Measurements from ENCODE around the gene GPR39.

- TF ChIP-seq EP300 (IDR thresholded peaks at IDR 0.05) (no peak), HDAC2 (IDR thresholded peaks at IDR 0.05) (no peak), BCL3 (IDR thresholded peaks at IDR 0.05) (no peak), ELK1 (IDR thresholded peaks at IDR 0.05; ENCODE audit: low read depth, low read length) (no peak), POLR2A (IDR thresholded peaks at IDR 0.05; ENCODE audit: low read length) (no peak), EHMT2 (IDR thresholded peaks at IDR 0.05; ENCODE audit: low read depth) (no peak), ZC3H11A (IDR thresholded peaks at IDR 0.05) (no peak), BHLHE40 (IDR thresholded peaks at IDR 0.05; ENCODE audit: low read depth, low read length) (no peak), CEBPB (IDR thresholded peaks at IDR 0.05) (no peak), PHF8 (IDR thresholded peaks at IDR 0.05; ENCODE audit: borderline replicate concordance, low read depth) (no peak), CHD4 (IDR thresholded peaks at IDR 0.05; ENCODE audit: borderline replicate concordance) (no peak), NFE2L2 (conservative IDR thresholded peaks at IDR 0.05; ENCODE audit: low read length) (no peak)
- TF ChIP-seq, protein P1, sequence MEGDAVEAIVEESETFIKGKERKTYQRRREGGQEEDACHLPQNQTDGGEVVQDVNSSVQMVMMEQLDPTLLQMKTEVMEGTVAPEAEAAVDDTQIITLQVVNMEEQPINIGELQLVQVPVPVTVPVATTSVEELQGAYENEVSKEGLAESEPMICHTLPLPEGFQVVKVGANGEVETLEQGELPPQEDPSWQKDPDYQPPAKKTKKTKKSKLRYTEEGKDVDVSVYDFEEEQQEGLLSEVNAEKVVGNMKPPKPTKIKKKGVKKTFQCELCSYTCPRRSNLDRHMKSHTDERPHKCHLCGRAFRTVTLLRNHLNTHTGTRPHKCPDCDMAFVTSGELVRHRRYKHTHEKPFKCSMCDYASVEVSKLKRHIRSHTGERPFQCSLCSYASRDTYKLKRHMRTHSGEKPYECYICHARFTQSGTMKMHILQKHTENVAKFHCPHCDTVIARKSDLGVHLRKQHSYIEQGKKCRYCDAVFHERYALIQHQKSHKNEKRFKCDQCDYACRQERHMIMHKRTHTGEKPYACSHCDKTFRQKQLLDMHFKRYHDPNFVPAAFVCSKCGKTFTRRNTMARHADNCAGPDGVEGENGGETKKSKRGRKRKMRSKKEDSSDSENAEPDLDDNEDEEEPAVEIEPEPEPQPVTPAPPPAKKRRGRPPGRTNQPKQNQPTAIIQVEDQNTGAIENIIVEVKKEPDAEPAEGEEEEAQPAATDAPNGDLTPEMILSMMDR (IDR thresholded peaks at IDR 0.05) = no peak
These were observed 145.6 kb downstream of the GPR39 start for GRCh38 chr2:132562245-132562644.

All from A549 (cell line).